Measurements from ENCODE around the gene COL24A1. TPM values are rescaled to one million over a fixed set of nuclear protein-coding genes. Genes with fewer than 3 reads are reported as not detected.
"Not testable (repeated sequence)": the region's sequence is repeated elsewhere in the genome, so short reads cannot be mapped to it uniquely, and the experiment has no call there.

The COL24A1 gene
- total and polyA plus RNA-seq, 2 donors (not counting 1 experiment from before 2014, with no cell fraction given), result not detected

GRCh38 chr1:85865213-85865612, 291.4 kb downstream of the COL24A1 start:
- WGBS (ENCODE audit: insufficient coverage), result no CpG with 5 or more reads among the region's 1 CpG
- H3K27me3 Mint-ChIP-seq, result no peaks in the 10 kb centered on the region
- no peaks in the 10 kb centered on the region for H3K27me3 ChIP-seq (replicated peaks in 1 of 4; ENCODE audit: control extremely low read depth in 1 of 4, control insufficient read depth in 3 of 4, insufficient read depth in 4 of 4, low read length in 3 of 4)
- H3K4me1 Mint-ChIP-seq, result no peaks in the 10 kb centered on the region
- no peak overlapping the region for H3K27ac ChIP-seq (ENCODE audit: low read length in 2 of 2)
- intact Hi-C loops (cut with micrococcal nuclease), result no loop called here
- TF ChIP-seq, protein P1, sequence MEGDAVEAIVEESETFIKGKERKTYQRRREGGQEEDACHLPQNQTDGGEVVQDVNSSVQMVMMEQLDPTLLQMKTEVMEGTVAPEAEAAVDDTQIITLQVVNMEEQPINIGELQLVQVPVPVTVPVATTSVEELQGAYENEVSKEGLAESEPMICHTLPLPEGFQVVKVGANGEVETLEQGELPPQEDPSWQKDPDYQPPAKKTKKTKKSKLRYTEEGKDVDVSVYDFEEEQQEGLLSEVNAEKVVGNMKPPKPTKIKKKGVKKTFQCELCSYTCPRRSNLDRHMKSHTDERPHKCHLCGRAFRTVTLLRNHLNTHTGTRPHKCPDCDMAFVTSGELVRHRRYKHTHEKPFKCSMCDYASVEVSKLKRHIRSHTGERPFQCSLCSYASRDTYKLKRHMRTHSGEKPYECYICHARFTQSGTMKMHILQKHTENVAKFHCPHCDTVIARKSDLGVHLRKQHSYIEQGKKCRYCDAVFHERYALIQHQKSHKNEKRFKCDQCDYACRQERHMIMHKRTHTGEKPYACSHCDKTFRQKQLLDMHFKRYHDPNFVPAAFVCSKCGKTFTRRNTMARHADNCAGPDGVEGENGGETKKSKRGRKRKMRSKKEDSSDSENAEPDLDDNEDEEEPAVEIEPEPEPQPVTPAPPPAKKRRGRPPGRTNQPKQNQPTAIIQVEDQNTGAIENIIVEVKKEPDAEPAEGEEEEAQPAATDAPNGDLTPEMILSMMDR (IDR thresholded peaks at IDR 0.05), result no peak
- TF ChIP-seq EZH2 (IDR thresholded peaks at IDR 0.05; ENCODE audit: borderline replicate concordance, insufficient read depth, low read depth, low read length, poor library complexity, severe bottlenecking), result no peak
- H3K27ac Mint-ChIP-seq, result no peak overlapping the region
- H3K4me3 Mint-ChIP-seq, result no peak overlapping the region
- H3K36me3 ChIP-seq (replicated peaks in 1 of 2; ENCODE audit: control extremely low read depth in 1 of 2, control insufficient read depth in 1 of 2, extremely low read depth in 1 of 2, insufficient read depth in 2 of 2, low read length in 1 of 2), result no peaks in the 10 kb centered on the region
- no peak overlapping the region for H3K9ac ChIP-seq (ENCODE audit: low read length)
- no peaks in the 10 kb centered on the region for H3K4me1 ChIP-seq (ENCODE audit: control insufficient read depth in 2 of 2, insufficient read depth in 2 of 2, low read length in 2 of 2)
- ATAC-seq (ENCODE audit: low read depth) (no peak), DNase-seq (no peak)
- no peaks in the 10 kb centered on the region for H4K20me1 ChIP-seq (ENCODE audit: control insufficient read depth, insufficient read depth, low read length, poor library complexity, severe bottlenecking)
- H3K4me2 ChIP-seq (replicated peaks; ENCODE audit: low read depth, low read length, poor library complexity, severe bottlenecking), result no peak overlapping the region
- H3K9me3 ChIP-seq (ENCODE audit: control extremely low read depth in 1 of 3, control insufficient read depth in 2 of 3, insufficient read depth in 1 of 3, low read length in 2 of 3), result no peaks in the 10 kb centered on the region
- ChIA-PET CTCF (no interaction called here), POLR2A (no interaction called here)
- no peak overlapping the region for H2AFZ ChIP-seq (ENCODE audit: insufficient read depth, low read depth, low read length, poor library complexity, severe bottlenecking)
- no peaks in the 10 kb centered on the region for H3K9me3 Mint-ChIP-seq (ENCODE audit: insufficient read depth)
- H3K4me3 ChIP-seq (ENCODE audit: control extremely low read depth in 1 of 5, extremely low read depth in 1 of 5, insufficient read depth in 1 of 5, low read depth in 2 of 5, low read length in 4 of 5), result no peak overlapping the region
- H3K79me2 ChIP-seq (ENCODE audit: control insufficient read depth, insufficient read depth, low read length), result no peaks in the 10 kb centered on the region

DNA sequence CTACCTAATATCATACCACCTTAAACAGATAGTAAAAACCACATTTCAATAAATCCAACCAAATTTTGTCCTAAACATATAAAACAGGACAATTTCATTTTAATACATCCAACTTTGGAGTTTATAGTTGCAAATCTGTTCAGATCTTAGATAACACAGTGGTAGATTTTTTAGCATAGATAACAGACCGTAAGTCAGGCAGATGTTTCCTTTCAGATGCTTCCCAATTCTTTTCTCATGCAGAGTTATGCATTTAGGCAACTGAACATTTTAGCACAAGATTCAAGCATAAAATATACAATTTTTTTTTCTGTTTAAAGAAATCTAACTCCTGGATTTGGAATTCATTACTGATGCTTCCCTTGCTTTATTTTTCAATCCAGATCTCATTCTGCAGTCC, 291.8 kb downstream of the COL24A1 start:
- no peaks in the 10 kb centered on the region for H3K9me3 Mint-ChIP-seq (ENCODE audit: insufficient read depth)
- no peak for TF ChIP-seq EZH2 (IDR thresholded peaks at IDR 0.05; ENCODE audit: borderline replicate concordance, insufficient read depth, low read depth, low read length, poor library complexity, severe bottlenecking)
- TF ChIP-seq, protein P1 (IDR thresholded peaks at IDR 0.05), result no peak
- intact Hi-C loops (cut with micrococcal nuclease), result no loop called here
- ATAC-seq (ENCODE audit: low read depth) (no peak), DNase-seq (no peak)
- Histone ChIP-seq H3K27ac (ENCODE audit: low read length in 2 of 2) (no peak overlapping the region), H4K20me1 (ENCODE audit: control insufficient read depth, insufficient read depth, low read length, poor library complexity, severe bottlenecking) (no peaks in the 10 kb centered on the region), H3K4me2 (replicated peaks; ENCODE audit: low read depth, low read length, poor library complexity, severe bottlenecking) (no peak overlapping the region), H3K4me3 (ENCODE audit: control extremely low read depth in 1 of 5, extremely low read depth in 1 of 5, insufficient read depth in 1 of 5, low read depth in 2 of 5, low read length in 4 of 5) (no peak overlapping the region), H3K9ac (ENCODE audit: low read length) (no peak overlapping the region), H3K27me3 (replicated peaks in 1 of 4; ENCODE audit: control extremely low read depth in 1 of 4, control insufficient read depth in 3 of 4, insufficient read depth in 4 of 4, low read length in 3 of 4) (no peaks in the 10 kb centered on the region), H3K4me1 (ENCODE audit: control insufficient read depth in 2 of 2, insufficient read depth in 2 of 2, low read length in 2 of 2) (no peaks in the 10 kb centered on the region), H3K9me3 (ENCODE audit: control extremely low read depth in 1 of 3, control insufficient read depth in 2 of 3, insufficient read depth in 1 of 3, low read length in 2 of 3) (no peaks in the 10 kb centered on the region), H3K36me3 (replicated peaks in 1 of 2; ENCODE audit: control extremely low read depth in 1 of 2, control insufficient read depth in 1 of 2, extremely low read depth in 1 of 2, insufficient read depth in 2 of 2, low read length in 1 of 2) (no peaks in the 10 kb centered on the region), H2AFZ (ENCODE audit: insufficient read depth, low read depth, low read length, poor library complexity, severe bottlenecking) (no peak overlapping the region), H3K79me2 (ENCODE audit: control insufficient read depth, insufficient read depth, low read length) (no peaks in the 10 kb centered on the region)
- no peak overlapping the region for H3K27ac Mint-ChIP-seq
- ChIA-PET CTCF (no interaction called here), POLR2A (no interaction called here)
- WGBS (ENCODE audit: insufficient coverage), result no CpG with 5 or more reads among the region's 1 CpG
- no peak overlapping the region for H3K4me3 Mint-ChIP-seq
- H3K4me1 Mint-ChIP-seq, result no peaks in the 10 kb centered on the region
- no peaks in the 10 kb centered on the region for H3K27me3 Mint-ChIP-seq

DNA sequence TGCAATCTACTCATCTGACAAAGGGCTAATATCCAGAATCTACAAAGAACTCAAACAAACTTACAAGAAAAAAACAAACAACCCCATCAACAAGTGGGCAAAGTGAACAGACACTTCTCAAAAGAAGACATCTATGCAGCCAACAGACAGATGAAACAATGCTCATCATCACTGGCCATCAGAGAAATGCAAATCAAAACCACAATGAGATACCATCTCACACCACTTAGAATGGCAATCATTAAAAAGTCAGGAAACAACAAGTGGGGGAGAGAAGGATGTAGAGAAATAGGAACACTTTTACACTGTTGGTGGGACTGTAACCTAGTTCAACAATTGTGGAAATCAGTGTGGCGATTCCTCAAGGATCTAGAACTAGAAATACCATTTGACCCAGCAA, 292.9 kb downstream of the COL24A1 start:
- H3K27ac ChIP-seq (ENCODE audit: low read length in 2 of 2); H2AFZ ChIP-seq (ENCODE audit: insufficient read depth, low read depth, low read length, poor library complexity, severe bottlenecking); H3K9me3 Mint-ChIP-seq (ENCODE audit: insufficient read depth); H3K9me3 ChIP-seq (ENCODE audit: control extremely low read depth in 1 of 3, control insufficient read depth in 2 of 3, insufficient read depth in 1 of 3, low read length in 2 of 3); DNase-seq; intact Hi-C loops (cut with micrococcal nuclease); H3K4me3 ChIP-seq (ENCODE audit: control extremely low read depth in 1 of 5, extremely low read depth in 1 of 5, insufficient read depth in 1 of 5, low read depth in 2 of 5, low read length in 4 of 5); H3K9ac ChIP-seq (ENCODE audit: low read length); H3K4me2 ChIP-seq (replicated peaks; ENCODE audit: low read depth, low read length, poor library complexity, severe bottlenecking); H3K4me3 Mint-ChIP-seq; CTCF ChIA-PET; POLR2A ChIA-PET; ATAC-seq (ENCODE audit: low read depth); H3K36me3 ChIP-seq (replicated peaks in 1 of 2; ENCODE audit: control extremely low read depth in 1 of 2, control insufficient read depth in 1 of 2, extremely low read depth in 1 of 2, insufficient read depth in 2 of 2, low read length in 1 of 2); H3K4me1 Mint-ChIP-seq; H3K27ac Mint-ChIP-seq; H4K20me1 ChIP-seq (ENCODE audit: control insufficient read depth, insufficient read depth, low read length, poor library complexity, severe bottlenecking); H3K27me3 Mint-ChIP-seq; H3K4me1 ChIP-seq (ENCODE audit: control insufficient read depth in 2 of 2, insufficient read depth in 2 of 2, low read length in 2 of 2); H3K79me2 ChIP-seq (ENCODE audit: control insufficient read depth, insufficient read depth, low read length); H3K27me3 ChIP-seq (replicated peaks in 1 of 4; ENCODE audit: control extremely low read depth in 1 of 4, control insufficient read depth in 3 of 4, insufficient read depth in 4 of 4, low read length in 3 of 4): not testable (repeated sequence)
- WGBS (ENCODE audit: insufficient coverage), result no CpG with 5 or more reads among the region's 1 CpG
